IMR-90 (cell line): Measurements from ENCODE around the gene TAGLN3. TPM values are rescaled to one million over a fixed set of nuclear protein-coding genes. Genes with fewer than 3 reads are reported as not detected.
A peak's percentile ranks its signal among the peaks of the same experiment; 100 is the strongest.

Experiments used
- ATAC-seq: fragments of 200-7000 bp; cut with Tn5 transposase; 2 replicates; pipeline ENCODE4 v1.9.1; 2020; ENCODE audit warnings: low read depth, mild to moderate bottlenecking, moderate library complexity
- BruUV-seq: library from RNA; stranded (reverse); fragments of 400-500 nt; replicated peaks from 2 replicates; lab custom pipeline; 2021; lab: Mats Ljungman, UMichigan
- CTCF ChIA-PET: fragments of 300-600 bp; formaldehyde crosslinking; extraction: SDS; loops from one replicate; lab custom pipeline; 2021; ENCODE audit warnings: antibody characterized with exemption; lab: Yijun Ruan, JAX
- POLR2A ChIA-PET: fragments of 300-600 bp; sonication (Branson Sonifier 250); formaldehyde crosslinking; loops from one replicate; lab custom pipeline; 2022; ENCODE audit warnings: antibody characterized with exemption; ENCODE audit not compliant: unreplicated experiment; lab: Charles Lee
- DNase-seq: peaks from one replicate; pipeline ENCODE4 v3.0.0; 2013
- H2AFZ ChIP-seq: replicated peaks from 2 replicates; pipeline ENCODE3; 2013; ENCODE audit warnings: low read length, mild to moderate bottlenecking; ENCODE audit not compliant: poor library complexity
- H2AK5ac ChIP-seq: 2 replicates; pipeline ENCODE4 v1.6.1; 2013; ENCODE audit warnings: low read depth, low read length, inconsistent platforms
- H2AK9ac ChIP-seq: replicated peaks from 2 replicates; pipeline ENCODE3; 2013; ENCODE audit warnings: mild to moderate bottlenecking, low read depth, low read length, moderate library complexity; ENCODE audit not compliant: poor library complexity
- H2BK120ac ChIP-seq: 2 replicates; pipeline ENCODE4 v1.6.1; 2013; ENCODE audit warnings: low read depth, low read length, inconsistent platforms
- H2BK15ac ChIP-seq: 3 replicates; pipeline ENCODE4 v1.6.1; 2013; ENCODE audit warnings: low read depth, low read length, inconsistent platforms
- H2BK20ac ChIP-seq: 2 replicates; pipeline ENCODE4 v1.6.1; 2013; ENCODE audit warnings: low read depth, mild to moderate bottlenecking, inconsistent platforms, low read length, moderate library complexity
- H2BK5ac ChIP-seq: 2 replicates; pipeline ENCODE4 v1.6.1; 2013; ENCODE audit warnings: mild to moderate bottlenecking, low read depth, low read length, inconsistent platforms; ENCODE audit not compliant: poor library complexity, severe bottlenecking
- H3K14ac ChIP-seq: replicated peaks from 2 replicates; pipeline ENCODE4 v1.6.1; 2013; ENCODE audit warnings: low read depth, low read length, inconsistent platforms
- H3K18ac ChIP-seq: 2 replicates; pipeline ENCODE4 v1.6.1; 2013; ENCODE audit warnings: low read depth, low read length, control low read depth
- H3K23ac ChIP-seq: 2 replicates; pipeline ENCODE4 v1.6.1; 2013; ENCODE audit warnings: low read depth, low read length, inconsistent platforms
- H3K27ac ChIP-seq: 2 replicates; pipeline ENCODE4 v1.5.1; 2013; ENCODE audit warnings: mild to moderate bottlenecking, control low read depth, low read length; ENCODE audit not compliant: insufficient read depth
- H3K27me3 ChIP-seq: 2 replicates; pipeline ENCODE4 v1.6.1; 2013; ENCODE audit warnings: low read length; ENCODE audit not compliant: control insufficient read depth, insufficient read depth
- H3K36me3 ChIP-seq: 2 replicates; pipeline ENCODE4 v1.6.1; 2013; ENCODE audit warnings: low read length, mixed read lengths; ENCODE audit not compliant: control insufficient read depth, insufficient read depth
- H3K4ac ChIP-seq: 2 replicates; pipeline ENCODE4 v1.6.1; 2013; ENCODE audit warnings: low read depth, low read length, inconsistent platforms
- H3K4me1 ChIP-seq: 2 replicates; pipeline ENCODE4 v1.6.1; 2013; ENCODE audit warnings: low read length, mixed read lengths; ENCODE audit not compliant: control insufficient read depth, insufficient read depth
- H3K4me2 ChIP-seq: 2 replicates; pipeline ENCODE4 v1.6.1; 2013; ENCODE audit warnings: low read depth, mild to moderate bottlenecking, control low read depth, low read length, moderate library complexity
- H3K4me3 ChIP-seq: 2 replicates; pipeline ENCODE4 v1.5.1; 2013; ENCODE audit warnings: low read depth, mild to moderate bottlenecking, control low read depth, low read length, moderate library complexity; ENCODE audit not compliant: insufficient read depth
- H3K56ac ChIP-seq: 2 replicates; pipeline ENCODE4 v1.6.1; 2013; ENCODE audit warnings: low read length, inconsistent platforms; ENCODE audit not compliant: insufficient read depth; ENCODE audit errors: extremely low read depth
- H3K79me1 ChIP-seq, 2 experiments: 2 replicates each; pipeline ENCODE4 v1.6.1; 2013; ENCODE audit warnings: low read length in 2 of 2, inconsistent platforms in 1 of 2, low read depth in 1 of 2
- H3K9ac ChIP-seq: 2 replicates; pipeline ENCODE4 v1.6.1; 2013; ENCODE audit warnings: low read depth, low read length, control low read depth
- H3K9me1 ChIP-seq: 2 replicates; pipeline ENCODE4 v1.6.1; 2013; ENCODE audit warnings: low read length, inconsistent platforms; ENCODE audit not compliant: insufficient read depth
- H3K9me3 ChIP-seq: 2 replicates; pipeline ENCODE4 v1.6.1; 2013; ENCODE audit warnings: low read length; ENCODE audit not compliant: control insufficient read depth, insufficient read depth
- H4K20me1 ChIP-seq: 2 replicates; pipeline ENCODE4 v1.6.1; 2013; ENCODE audit warnings: low read length, inconsistent platforms; ENCODE audit not compliant: insufficient read depth
- H4K5ac ChIP-seq: 2 replicates; pipeline ENCODE4 v1.6.1; 2013; ENCODE audit warnings: mild to moderate bottlenecking, low read depth, low read length, control low read depth
- H4K8ac ChIP-seq, 2 experiments: 2 replicates each; pipeline ENCODE4 v1.6.1; 2013; ENCODE audit warnings: low read depth in 2 of 2, low read length in 2 of 2, control low read depth in 1 of 2, inconsistent platforms in 1 of 2
- H4K91ac ChIP-seq: 2 replicates; pipeline ENCODE4 v1.6.1; 2013; ENCODE audit warnings: low read depth, low read length, inconsistent platforms; ENCODE audit not compliant: insufficient read depth
- BHLHE40 ChIP-seq: fragments of 150-350 bp; IDR thresholded peaks from 2 replicates; pipeline ENCODE4 v1.6.1; 2016; ENCODE audit warnings: mild to moderate bottlenecking, low read depth, low read length
- CEBPB ChIP-seq: IDR thresholded peaks from 2 replicates; pipeline ENCODE4 v1.6.1; 2012; ENCODE audit warnings: low read depth, low read length, improper control_type of control experiment
- CHD1 ChIP-seq: IDR thresholded peaks from 2 replicates; pipeline ENCODE4 v1.6.1; 2012; ENCODE audit warnings: low read depth, low read length, improper control_type of control experiment
- FOS ChIP-seq: fragments of 150-350 bp; IDR thresholded peaks from 2 replicates; pipeline ENCODE4 v1.6.1; 2016; ENCODE audit warnings: low read depth, low read length
- MAFK ChIP-seq: IDR thresholded peaks from 2 replicates; pipeline ENCODE4 v1.6.1; 2012; ENCODE audit warnings: low read depth, low read length, improper control_type of control experiment
- MAZ ChIP-seq: IDR thresholded peaks from 2 replicates; pipeline ENCODE4 v1.6.1; 2012; ENCODE audit warnings: low read depth, mild to moderate bottlenecking, low read length, improper control_type of control experiment, moderate library complexity, borderline replicate concordance
- POLR2A ChIP-seq: IDR thresholded peaks from 2 replicates; pipeline ENCODE4 v1.6.1; 2012; ENCODE audit warnings: mild to moderate bottlenecking, low read depth, low read length
- RAD21 ChIP-seq: IDR thresholded peaks from 2 replicates; pipeline ENCODE4 v1.6.1; 2012; ENCODE audit warnings: low read length, improper control_type of control experiment
- SMC3 ChIP-seq: fragments of 150-350 bp; IDR thresholded peaks from 2 replicates; pipeline ENCODE4 v1.6.1; 2016; ENCODE audit warnings: low read depth, mild to moderate bottlenecking, antibody characterized with exemption, low read length, moderate library complexity
- WGBS, 2 experiments: methylation state at CpG; one replicate each; pipeline versions ENCODE4 v1.1.5 to v1.1.7; 2013; ENCODE audit warnings: missing lambda C conversion rate in 2 of 2; ENCODE audit not compliant: insufficient read length in 1 of 2; ENCODE audit errors: extremely low coverage in 2 of 2; 5-methylcytosine and 5-hydroxymethylcytosine counted together
- dilution Hi-C: fragments of 300-500 bp; cut with HindIII; formaldehyde crosslinking; loops from one replicate; pipeline ENCODE4 v1.14.3; 2018; ENCODE audit warnings: low sequenced_read_pairs; ENCODE audit not compliant: unreplicated experiment
- in situ Hi-C: fragments of 300-500 bp; cut with MboI; formaldehyde crosslinking; loops from 3 replicates; pipeline ENCODE4 v1.14.3; 2019; ENCODE audit warnings: low sequenced_read_pairs, inconsistent platforms, mixed read lengths
- intact Hi-C: fragments of 100-400 bp; cut with micrococcal nuclease; formaldehyde crosslinking; loops from 2 replicates; pipeline ENCODE4 v1.10.0; 2022
- polyA plus RNA-seq, 3 experiments: library from polyadenylated mRNA; depleted of rRNA; stranded (reverse); fragments of >200 nt; gene quantifications; 2 replicates each; pipeline ENCODE4 v1.2.3, GENCODE V29; 2012; ENCODE audit warnings: low replicate concordance in 1 of 3
- total RNA-seq: library from RNA; depleted of rRNA; stranded (reverse); fragments of >200 nt; gene quantifications from 2 replicates; pipeline ENCODE4 v1.2.3, GENCODE V29; 2012
- TF ChIP-seq, protein P1 (sequence below): fragments of 150-350 bp; IDR thresholded peaks from 2 replicates; pipeline ENCODE4 v1.6.1; 2016; ENCODE audit warnings: low read depth, mild to moderate bottlenecking, low read length, moderate library complexity, borderline replicate concordance

The TAGLN3 gene
- total and polyA plus RNA-seq, 2 of the 4 experiments (the other 2 are of a cell fraction) = 3.2 to 7.7 TPM

DNA sequence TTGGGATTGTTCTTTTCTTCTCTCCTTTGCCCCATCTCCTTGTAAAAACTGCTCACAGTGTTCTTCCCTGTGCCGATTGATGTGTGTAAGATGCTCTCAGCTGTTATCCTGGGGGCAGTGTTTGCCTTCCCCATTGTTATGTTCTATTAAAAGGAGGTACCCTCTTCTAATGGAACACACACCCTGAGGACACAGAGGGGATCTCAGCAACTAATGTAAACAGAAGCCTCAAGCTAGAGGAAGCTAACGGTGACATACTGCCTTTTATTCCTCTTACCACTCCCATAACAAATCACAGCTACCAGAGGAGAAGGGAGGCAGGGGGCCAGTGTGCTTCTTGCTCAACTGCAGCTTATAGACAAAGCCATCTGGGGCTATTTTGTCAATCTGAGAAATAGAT, 2.2 kb downstream of the TAGLN3 start:
- Histone ChIP-seq H2AK9ac (no peak overlapping the region), H3K4me3 (no peak overlapping the region), H3K9ac (no peak overlapping the region), H3K56ac (no peak overlapping the region), H4K20me1 (no peaks in the 10 kb centered on the region), H2BK5ac (no peak overlapping the region), H3K79me1 (no peaks in the 10 kb centered on the region), H3K14ac (no peak overlapping the region; the same call in 1 of the 2 replicates), H3K9me1 (peaks cover 6% of the 10 kb centered on the region), H2BK15ac (no peak overlapping the region), H2AFZ (peak overlapping the region; percentile 24), H3K4ac (no peak overlapping the region), H3K27me3 (no peaks in the 10 kb centered on the region; the same call in 1 of the 2 replicates), H3K23ac (no peak overlapping the region), H3K36me3 (no peaks in the 10 kb centered on the region), H3K9me3 (no peaks in the 10 kb centered on the region), H3K27ac (no peak overlapping the region), H2AK5ac (no peak overlapping the region), H4K91ac (no peak overlapping the region), H3K4me1 (peaks cover 6% of the 10 kb centered on the region), H3K18ac (no peak overlapping the region), H2BK120ac (no peak overlapping the region), H4K8ac (no peak overlapping the region), H2BK20ac (no peak overlapping the region), H4K5ac (no peak overlapping the region), H3K4me2 (no peak overlapping the region)
- ChIA-PET CTCF (interaction anchor here (0.7 to 1.3 kb wide), 3 partner anchors 9 to 16 kb away, joined by 3 to 4 read pairs (median 3); no protein-coding TSS in a partner anchor), POLR2A (no interaction called here)
- TF ChIP-seq BHLHE40 (no peak), MAFK (no peak), SMC3 (no peak), MAZ (no peak), CEBPB (no peak), RAD21 (no peak), CHD1 (no peak), FOS (no peak), POLR2A (no peak)
- TF ChIP-seq, protein P1, sequence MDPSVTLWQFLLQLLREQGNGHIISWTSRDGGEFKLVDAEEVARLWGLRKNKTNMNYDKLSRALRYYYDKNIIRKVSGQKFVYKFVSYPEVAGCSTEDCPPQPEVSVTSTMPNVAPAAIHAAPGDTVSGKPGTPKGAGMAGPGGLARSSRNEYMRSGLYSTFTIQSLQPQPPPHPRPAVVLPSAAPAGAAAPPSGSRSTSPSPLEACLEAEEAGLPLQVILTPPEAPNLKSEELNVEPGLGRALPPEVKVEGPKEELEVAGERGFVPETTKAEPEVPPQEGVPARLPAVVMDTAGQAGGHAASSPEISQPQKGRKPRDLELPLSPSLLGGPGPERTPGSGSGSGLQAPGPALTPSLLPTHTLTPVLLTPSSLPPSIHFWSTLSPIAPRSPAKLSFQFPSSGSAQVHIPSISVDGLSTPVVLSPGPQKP = no peak
- peak; percentile 21 for DNase-seq
- intact Hi-C loops (no loop called here), in situ Hi-C loops (no loop called here), dilution Hi-C loops (no loop called here)
- no CpG with 5 or more reads among the region's 2 CpGs for WGBS, 2 experiments
- ATAC-seq = no peak
- BruUV-seq = no TSS peak
